PFSK-1 (cell line): ENCODE data around the gene CCDC61.

Source experiments
- FOXP2 ChIP-seq: optimal IDR thresholded peaks from 2 replicates; pipeline ENCODE3; 2011; ENCODE audit warnings: borderline replicate concordance, control low read depth, inconsistent platforms; ENCODE audit not compliant: insufficient read depth; ENCODE audit errors: extremely low read length, extremely low read depth
- POLR2AphosphoS5 ChIP-seq: IDR thresholded peaks from 2 replicates; pipeline ENCODE4 v1.6.1; 2012; ENCODE audit warnings: low read depth, mild to moderate bottlenecking, control low read depth, low read length, moderate library complexity
- REST ChIP-seq, 2 experiments: IDR thresholded peaks; 2 replicates each; pipeline versions ENCODE4 v1.6.1 to v1.8.0; 2011 to 2012; ENCODE audit warnings: low read depth in 2 of 2, low read length in 2 of 2, control low read depth in 1 of 2, inconsistent platforms in 1 of 2, mild to moderate bottlenecking in 1 of 2, moderate library complexity in 1 of 2; ENCODE audit not compliant: insufficient read depth in 1 of 2
- SIN3A ChIP-seq: IDR thresholded peaks from 2 replicates; pipeline ENCODE4 v1.6.1; 2012; ENCODE audit warnings: mild to moderate bottlenecking, low read length, moderate library complexity, borderline replicate concordance; ENCODE audit not compliant: insufficient read depth
- TAF1 ChIP-seq: IDR thresholded peaks from 2 replicates; pipeline ENCODE4 v1.6.1; 2012; ENCODE audit warnings: low read length, control low read depth, borderline replicate concordance; ENCODE audit not compliant: insufficient read depth

Gene CCDC61

GRCh38 chr19:46021531-46022041 is 26.3 kb downstream of the CCDC61 start:
- TF ChIP-seq FOXP2 (no peak), REST (IDR thresholded peaks at IDR 0.05; ENCODE audit: insufficient read depth in 1 of 2, low read depth in 2 of 2, low read length in 2 of 2) (no peak), TAF1 (no peak), SIN3A (no peak)

- TF ChIP-seq SIN3A = no peak
- no peak for TF ChIP-seq REST (IDR thresholded peaks at IDR 0.05; ENCODE audit: insufficient read depth in 1 of 2, low read depth in 2 of 2, low read length in 2 of 2)
- no peak for TF ChIP-seq POLR2AphosphoS5
- no peak for TF ChIP-seq TAF1
- no peak for TF ChIP-seq FOXP2
Measured at GRCh38 chr19:46022061-46022430, 26.8 kb downstream of the CCDC61 start.

- TF ChIP-seq REST (IDR thresholded peaks at IDR 0.05; ENCODE audit: insufficient read depth in 1 of 2, low read depth in 2 of 2, low read length in 2 of 2) (no peak), POLR2AphosphoS5 (no peak), SIN3A (no peak), FOXP2 (no peak), TAF1 (no peak)
Measured at GRCh38 chr19:46022431-46023310, 27.4 kb downstream of the CCDC61 start, which contains the start of gene PGLYRP1. PGLYRP1 (minus strand) TSS chr19:46023053; CDS start chr19:46023021, 32 bp downstream.

- TF ChIP-seq POLR2AphosphoS5 (no peak), FOXP2 (no peak), REST (IDR thresholded peaks at IDR 0.05; ENCODE audit: insufficient read depth in 1 of 2, low read depth in 2 of 2, low read length in 2 of 2) (no peak), SIN3A (no peak), TAF1 (no peak)
Measured at GRCh38 chr19:46023311-46023779, 28.1 kb downstream of the CCDC61 start.
